HG02938 (cell line): ENCODE results near the gene TWF2.

Source experiments
- ATAC-seq: cut with Tn5 transposase; IDR thresholded peaks from one replicate; pipeline ENCODE4 v1.9.1; 2021; ENCODE audit warnings: mild to moderate bottlenecking, moderate library complexity; ENCODE audit not compliant: unreplicated experiment

The TWF2 gene

GRCh38 chr3:52223449-52224408, 15.2 kb downstream of the TWF2 start:
- no peak for ATAC-seq

GRCh38 chr3:52222319-52223221, 16.4 kb downstream of the TWF2 start:
- ATAC-seq = no peak

GRCh38 chr3:52221563-52222318, 17.2 kb downstream of the TWF2 start:
- no peak for ATAC-seq

- no peak for ATAC-seq
Observed at GRCh38 chr3:52221141-52221562, 17.8 kb downstream of the TWF2 start.

GRCh38 chr3:52220380-52221026, 18.5 kb downstream of the TWF2 start:
- ATAC-seq = peak; percentile 49

- no peak for ATAC-seq
Observed at GRCh38 chr3:52218937-52219650, 19.9 kb downstream of the TWF2 start.

GRCh38 chr3:52218454-52218853, 20.5 kb downstream of the TWF2 start:
- ATAC-seq = no peak

GRCh38 chr3:52218026-52218425, 20.9 kb downstream of the TWF2 start:
- ATAC-seq = no peak

GRCh38 chr3:52217409-52217805, 21.6 kb downstream of the TWF2 start:
- ATAC-seq = no peak

- ATAC-seq = no peak
Observed at GRCh38 chr3:52216585-52217408, 22.2 kb downstream of the TWF2 start.

- ATAC-seq = no peak
Observed at GRCh38 chr3:52215351-52215750, 23.6 kb downstream of the TWF2 start.

GRCh38 chr3:52213901-52214300, 25.1 kb downstream of the TWF2 start:
- no peak for ATAC-seq

GRCh38 chr3:52213005-52213404, 26.0 kb downstream of the TWF2 start:
- no peak for ATAC-seq

GRCh38 chr3:52211268-52211891, 27.6 kb downstream of the TWF2 start:
- no peak for ATAC-seq

GRCh38 chr3:52210550-52211046, 28.4 kb downstream of the TWF2 start:
- ATAC-seq = no peak

GRCh38 chr3:52210037-52210436, 28.9 kb downstream of the TWF2 start:
- ATAC-seq = no peak

GRCh38 chr3:52208556-52208955, 30.4 kb downstream of the TWF2 start:
- ATAC-seq = no peak

- no peak for ATAC-seq
Observed at GRCh38 chr3:52205727-52206372, 33.1 kb downstream of the TWF2 start.
